HG03064 (cell line): ENCODE measurements around the gene GUCA2B.

ENCODE experiments used
- ATAC-seq: cut with Tn5 transposase; IDR thresholded peaks from one replicate; pipeline ENCODE4 v1.9.1; 2021; ENCODE audit warnings: low read depth; ENCODE audit not compliant: unreplicated experiment

GUCA2B gene

GRCh38 chr1:42183957-42184268 lies 30.7 kb downstream of the GUCA2B start:
- no peak for ATAC-seq

- no peak for ATAC-seq
Measured at GRCh38 chr1:42184616-42185015, 31.4 kb downstream of the GUCA2B start.

GRCh38 chr1:42186152-42186551 lies 32.9 kb downstream of the GUCA2B start:
- ATAC-seq = no peak

GRCh38 chr1:42189931-42190853 lies 37.0 kb downstream of the GUCA2B start:
- no peak for ATAC-seq

GRCh38 chr1:42191319-42191718 lies 38.1 kb downstream of the GUCA2B start:
- ATAC-seq = no peak

GRCh38 chr1:42192106-42192505 lies 38.9 kb downstream of the GUCA2B start:
- no peak for ATAC-seq

GRCh38 chr1:42195841-42196240 lies 42.6 kb downstream of the GUCA2B start:
- no peak for ATAC-seq

GRCh38 chr1:42198251-42198650 lies 45.0 kb downstream of the GUCA2B start:
- ATAC-seq = no peak

GRCh38 chr1:42201986-42202385 lies 48.8 kb downstream of the GUCA2B start:
- ATAC-seq = no peak
